GM13976 (cell line): ENCODE results near the gene RAMP3.

ENCODE experiments used
- DNase-seq: peaks from one replicate; pipeline ENCODE4 v3.0.0; 2012; ENCODE audit warnings: low spot score
- in situ Hi-C: fragments of 300-500 bp; cut with MboI; formaldehyde crosslinking; loops from one replicate; pipeline ENCODE4 v1.12.0; 2022; ENCODE audit warnings: low sequenced_read_pairs, mixed read lengths, inconsistent platforms; ENCODE audit not compliant: unreplicated experiment
- TF ChIP-seq, protein P1 (sequence below): IDR thresholded peaks from 2 replicates; pipeline ENCODE4 v1.5.1; 2012; ENCODE audit warnings: borderline replicate concordance, mild to moderate bottlenecking; ENCODE audit not compliant: insufficient read depth; ENCODE audit errors: extremely low read depth, missing control alignments, control extremely low read depth

The RAMP3 gene

DNA sequence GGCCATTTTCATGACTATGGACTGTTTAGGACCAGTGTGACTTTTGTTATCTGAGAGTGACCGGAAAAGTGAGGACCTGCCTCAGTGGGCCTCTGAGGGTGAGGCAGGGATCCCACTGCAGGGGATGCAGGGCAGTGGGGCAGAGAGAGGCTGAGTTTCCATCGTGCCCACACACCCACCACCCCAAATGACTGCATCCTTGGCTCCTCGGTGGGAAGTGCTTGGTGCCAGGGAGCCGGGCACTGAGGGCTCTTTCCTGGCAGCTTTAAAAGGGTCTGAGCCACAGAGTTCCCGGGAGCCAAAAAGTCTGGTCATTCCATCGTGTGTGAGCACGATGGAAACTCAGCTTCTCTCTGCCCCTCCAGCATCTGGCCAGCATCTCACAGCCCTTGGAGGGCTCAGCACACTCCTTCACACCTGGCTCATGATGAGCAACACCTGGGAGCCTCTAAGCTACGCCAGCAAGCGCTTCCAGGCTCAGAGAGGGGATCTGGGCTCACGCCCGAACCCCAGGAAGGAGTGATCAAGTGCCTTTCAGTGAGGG, 59.1 kb downstream of the RAMP3 start:
- in situ Hi-C loops = no loop called here
- TF ChIP-seq, protein P1, sequence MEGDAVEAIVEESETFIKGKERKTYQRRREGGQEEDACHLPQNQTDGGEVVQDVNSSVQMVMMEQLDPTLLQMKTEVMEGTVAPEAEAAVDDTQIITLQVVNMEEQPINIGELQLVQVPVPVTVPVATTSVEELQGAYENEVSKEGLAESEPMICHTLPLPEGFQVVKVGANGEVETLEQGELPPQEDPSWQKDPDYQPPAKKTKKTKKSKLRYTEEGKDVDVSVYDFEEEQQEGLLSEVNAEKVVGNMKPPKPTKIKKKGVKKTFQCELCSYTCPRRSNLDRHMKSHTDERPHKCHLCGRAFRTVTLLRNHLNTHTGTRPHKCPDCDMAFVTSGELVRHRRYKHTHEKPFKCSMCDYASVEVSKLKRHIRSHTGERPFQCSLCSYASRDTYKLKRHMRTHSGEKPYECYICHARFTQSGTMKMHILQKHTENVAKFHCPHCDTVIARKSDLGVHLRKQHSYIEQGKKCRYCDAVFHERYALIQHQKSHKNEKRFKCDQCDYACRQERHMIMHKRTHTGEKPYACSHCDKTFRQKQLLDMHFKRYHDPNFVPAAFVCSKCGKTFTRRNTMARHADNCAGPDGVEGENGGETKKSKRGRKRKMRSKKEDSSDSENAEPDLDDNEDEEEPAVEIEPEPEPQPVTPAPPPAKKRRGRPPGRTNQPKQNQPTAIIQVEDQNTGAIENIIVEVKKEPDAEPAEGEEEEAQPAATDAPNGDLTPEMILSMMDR = no peak

DNA sequence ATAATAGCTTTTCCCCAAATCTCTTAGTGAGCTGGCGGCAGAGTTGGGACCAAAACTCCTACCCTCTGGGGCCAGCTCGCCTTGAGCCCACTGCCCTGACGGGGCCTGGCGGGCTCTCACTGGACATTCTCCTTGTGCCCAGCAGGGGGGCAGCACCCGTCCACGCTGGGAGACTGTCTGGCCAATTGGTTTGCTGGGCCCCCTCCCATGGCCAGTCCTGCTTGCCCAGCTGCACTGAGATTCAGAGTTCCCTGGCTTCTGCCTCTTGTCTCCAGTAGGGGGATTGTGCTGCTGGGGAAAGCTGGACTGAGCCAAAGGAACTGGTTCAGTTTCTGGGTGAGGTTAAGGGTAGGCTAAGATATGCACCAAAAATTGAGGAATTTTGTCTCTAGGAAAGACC, 59.8 kb downstream of the RAMP3 start:
- TF ChIP-seq, protein P1 = no peak
- DNase-seq = no peak
- in situ Hi-C loops = no loop called here

More for the DNA sequence above, 59.1 kb downstream of the RAMP3 start:
- DNase-seq = no peak

DNA sequence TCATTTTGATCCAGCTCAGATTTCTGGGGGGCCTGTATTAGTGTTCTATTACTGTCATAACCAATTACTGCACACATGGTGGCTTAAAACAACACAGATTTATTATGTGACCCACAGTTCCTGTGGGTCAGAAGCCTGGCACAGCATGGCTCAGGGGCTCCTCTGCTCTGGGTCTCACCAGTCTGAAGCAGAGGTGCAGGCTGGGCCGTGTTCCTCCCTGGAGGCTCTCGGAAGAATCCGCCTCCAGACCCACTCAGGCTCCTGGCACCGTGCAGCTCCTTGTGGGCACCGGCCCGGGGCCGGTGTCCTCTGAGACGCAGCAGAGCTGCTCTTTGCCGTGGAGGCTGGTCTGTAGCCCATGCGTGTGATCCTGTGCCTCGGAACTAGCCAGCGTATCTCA, 61.5 kb downstream of the RAMP3 start:
- TF ChIP-seq, protein P1 = no peak
- DNase-seq = no peak
- in situ Hi-C loops = no loop called here

DNA sequence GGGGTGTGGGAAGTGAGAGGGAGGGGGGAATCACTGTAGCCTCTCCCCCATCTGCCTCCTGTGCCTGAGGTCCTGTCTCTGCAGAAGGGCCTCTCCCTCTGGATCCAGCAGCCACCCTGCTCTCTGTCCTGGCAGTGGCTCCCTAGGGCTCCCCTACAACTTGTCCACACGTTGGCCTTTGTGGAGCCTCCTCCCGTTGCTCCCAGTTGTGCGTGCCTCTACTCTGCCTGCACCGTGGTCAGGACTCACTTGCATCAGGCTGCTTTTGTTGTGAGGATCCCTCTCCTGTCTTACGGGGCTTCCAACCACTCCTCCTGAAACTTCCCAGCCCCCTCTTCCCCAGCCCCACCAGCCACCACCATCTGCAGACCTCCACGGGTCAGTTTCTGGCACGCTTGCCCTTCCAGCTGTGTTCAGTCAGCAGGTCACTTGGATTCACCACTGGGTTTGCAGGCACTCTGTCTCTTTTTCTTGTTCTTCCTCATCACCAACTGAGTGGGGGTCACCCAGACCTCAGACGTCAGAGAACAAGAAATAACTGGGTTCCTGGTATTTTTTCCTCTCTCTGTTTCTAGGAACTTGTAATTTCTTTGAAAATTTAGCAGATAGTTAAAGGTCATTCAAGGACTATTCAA, 62.3 kb downstream of the RAMP3 start:
- in situ Hi-C loops = no loop called here
- TF ChIP-seq, protein P1 = no peak
- DNase-seq = no peak

DNA sequence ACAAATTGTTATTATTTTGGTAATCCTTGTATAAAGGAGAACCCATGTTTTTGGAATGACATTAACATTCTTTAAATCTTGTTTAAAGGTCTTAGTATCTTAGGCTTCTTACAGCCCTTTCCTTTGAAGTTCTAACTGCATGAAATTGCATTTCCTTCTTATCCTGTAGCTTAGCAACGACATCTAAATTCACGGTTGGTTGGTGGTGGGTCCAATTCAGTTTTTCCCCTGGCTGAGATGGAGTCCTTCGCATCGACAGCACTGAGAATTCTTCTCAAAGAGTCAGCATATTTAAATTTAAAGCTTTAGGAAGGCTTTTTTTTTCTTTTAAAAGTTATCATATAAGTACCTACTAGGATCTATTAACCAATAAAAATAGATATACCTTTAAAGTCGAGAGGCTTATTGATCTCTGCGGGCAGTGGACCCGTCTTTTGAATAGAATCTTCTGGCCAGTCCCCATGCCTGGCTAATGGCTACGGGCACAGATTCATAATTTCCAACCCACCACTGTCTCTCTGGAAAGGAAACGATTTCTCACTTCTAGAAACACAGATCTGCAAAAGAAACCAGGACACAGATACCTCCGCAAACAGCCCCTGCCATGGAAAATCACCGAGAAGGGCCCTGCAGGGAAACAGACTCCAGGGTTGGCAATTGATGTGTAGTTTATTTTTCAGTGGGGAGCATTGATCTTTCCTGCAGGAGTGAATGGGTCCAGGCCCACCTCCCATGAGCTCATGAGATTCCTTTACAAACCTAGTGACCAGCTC, 63.4 kb downstream of the RAMP3 start:
- in situ Hi-C loops = no loop called here
- TF ChIP-seq, protein P1 = no peak
- DNase-seq = no peak

DNA sequence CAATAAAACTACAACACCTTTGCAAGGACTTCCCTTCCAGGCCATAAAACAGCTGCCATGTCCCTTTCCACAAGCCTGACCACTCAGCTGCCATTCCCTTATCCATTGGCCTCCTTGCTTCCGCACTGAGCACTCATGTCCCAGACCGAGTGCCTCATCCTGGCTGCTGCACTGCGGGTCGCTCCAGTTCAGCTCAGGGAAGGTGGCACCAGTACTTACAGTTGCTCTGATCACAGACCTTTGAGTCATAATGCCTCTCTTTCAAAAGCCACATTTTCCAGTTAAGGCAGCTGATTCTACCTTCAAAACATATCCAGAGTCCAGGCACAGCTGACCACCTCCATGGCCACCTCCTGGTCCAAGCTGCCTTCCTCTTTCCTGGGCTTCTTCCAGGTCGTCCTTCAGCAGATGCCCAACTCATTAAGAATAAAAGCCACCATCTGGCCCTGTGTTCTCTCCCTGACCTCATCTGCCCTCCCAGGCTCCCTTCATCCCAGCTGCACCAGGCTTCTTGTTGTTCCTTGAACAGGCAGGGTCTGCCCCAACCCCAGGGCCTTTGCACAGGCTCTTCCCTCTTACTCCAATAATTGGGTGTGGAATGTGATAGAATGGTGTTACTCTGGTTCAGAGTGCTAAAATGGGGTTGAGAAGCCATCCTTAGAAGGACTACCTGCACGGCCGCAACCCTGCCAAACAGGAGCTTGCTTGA, 64.5 kb downstream of the RAMP3 start:
- DNase-seq = no peak
- in situ Hi-C loops = no loop called here
- TF ChIP-seq, protein P1 = no peak
